GM19238 (cell line): ENCODE measurements around the gene C17orf50.

Experiments
- DNase-seq: peaks from one replicate; pipeline ENCODE4 v3.0.0; 2011; ENCODE audit warnings: low spot score; ENCODE audit not compliant: insufficient read length

Gene C17orf50

GRCh38 chr17:35809855-35810461 lies 49.3 kb downstream of the C17orf50 start:
- no peak for DNase-seq

- DNase-seq, result no peak
Observed at GRCh38 chr17:35811759-35812158, 51.1 kb downstream of the C17orf50 start.

- no peak for DNase-seq
Observed at GRCh38 chr17:35812456-35812855, 51.8 kb downstream of the C17orf50 start.
